Duodenal mucosa (tissue), 2 donors: ENCODE data around the gene ZNF862.

Experiments
- H3K27ac ChIP-seq: one replicate; pipeline ENCODE4 v1.7.0; 2013; ENCODE audit warnings: low read depth, low read length
- H3K27me3 ChIP-seq, 2 donors: one replicate each; pipeline ENCODE4 v1.7.0; 2013; ENCODE audit warnings: low read length in 2 of 2, control low read depth in 1 of 2; ENCODE audit not compliant: insufficient read depth in 2 of 2, control insufficient read depth in 1 of 2
- H3K36me3 ChIP-seq, 2 donors: one replicate each; pipeline ENCODE4 v1.7.0; 2013; ENCODE audit warnings: low read length in 2 of 2, control low read depth in 1 of 2; ENCODE audit not compliant: insufficient read depth in 2 of 2, control insufficient read depth in 1 of 2
- H3K4me1 ChIP-seq, 2 donors: one replicate each; pipeline ENCODE4 v1.7.0; 2013; ENCODE audit warnings: low read length in 2 of 2, control low read depth in 1 of 2; ENCODE audit not compliant: insufficient read depth in 2 of 2, control insufficient read depth in 1 of 2
- H3K4me3 ChIP-seq, 2 donors: one replicate each; pipeline ENCODE4 v1.7.0; 2013; ENCODE audit warnings: low read length in 2 of 2, low read depth in 1 of 2
- H3K9ac ChIP-seq, 2 donors: one replicate each; pipeline ENCODE4 v1.7.0; 2013; ENCODE audit warnings: low read length in 2 of 2, low read depth in 1 of 2
- H3K9me3 ChIP-seq, 2 donors: one replicate each; pipeline ENCODE4 v1.7.0; 2013; ENCODE audit warnings: low read length in 2 of 2, control low read depth in 1 of 2; ENCODE audit not compliant: control insufficient read depth in 1 of 2

The ZNF862 gene

GRCh38 chr7:149830997-149831740 lies 7.0 kb upstream of the ZNF862 start:
- no peaks in the 10 kb centered on the region for H3K36me3 ChIP-seq
- H3K27me3 ChIP-seq = peaks cover 0 to 3% of the 10 kb centered on the region in 2 donors
- no peaks in the 10 kb centered on the region for H3K9me3 ChIP-seq
- H3K4me1 ChIP-seq = no peaks in the 10 kb centered on the region
- no peak overlapping the region for H3K27ac ChIP-seq
- no peak overlapping the region for H3K4me3 ChIP-seq
- H3K9ac ChIP-seq = no peak overlapping the region

GRCh38 chr7:149831741-149832219 lies 6.4 kb upstream of the ZNF862 start:
- peaks cover 0 to 3% of the 10 kb centered on the region in 2 donors for H3K27me3 ChIP-seq
- H3K4me3 ChIP-seq = no peak overlapping the region
- H3K36me3 ChIP-seq = no peaks in the 10 kb centered on the region
- no peak overlapping the region for H3K9ac ChIP-seq
- no peaks in the 10 kb centered on the region for H3K9me3 ChIP-seq
- H3K27ac ChIP-seq = no peak overlapping the region
- no peaks in the 10 kb centered on the region for H3K4me1 ChIP-seq

GRCh38 chr7:149832332-149833041 lies 5.7 kb upstream of the ZNF862 start:
- H3K27me3 ChIP-seq = peaks cover 0 to 3% of the 10 kb centered on the region in 2 donors
- H3K36me3 ChIP-seq = no peaks in the 10 kb centered on the region
- H3K27ac ChIP-seq = no peak overlapping the region
- no peak overlapping the region for H3K9ac ChIP-seq
- H3K9me3 ChIP-seq = no peaks in the 10 kb centered on the region
- no peaks in the 10 kb centered on the region for H3K4me1 ChIP-seq
- H3K4me3 ChIP-seq = no peak overlapping the region

DNA sequence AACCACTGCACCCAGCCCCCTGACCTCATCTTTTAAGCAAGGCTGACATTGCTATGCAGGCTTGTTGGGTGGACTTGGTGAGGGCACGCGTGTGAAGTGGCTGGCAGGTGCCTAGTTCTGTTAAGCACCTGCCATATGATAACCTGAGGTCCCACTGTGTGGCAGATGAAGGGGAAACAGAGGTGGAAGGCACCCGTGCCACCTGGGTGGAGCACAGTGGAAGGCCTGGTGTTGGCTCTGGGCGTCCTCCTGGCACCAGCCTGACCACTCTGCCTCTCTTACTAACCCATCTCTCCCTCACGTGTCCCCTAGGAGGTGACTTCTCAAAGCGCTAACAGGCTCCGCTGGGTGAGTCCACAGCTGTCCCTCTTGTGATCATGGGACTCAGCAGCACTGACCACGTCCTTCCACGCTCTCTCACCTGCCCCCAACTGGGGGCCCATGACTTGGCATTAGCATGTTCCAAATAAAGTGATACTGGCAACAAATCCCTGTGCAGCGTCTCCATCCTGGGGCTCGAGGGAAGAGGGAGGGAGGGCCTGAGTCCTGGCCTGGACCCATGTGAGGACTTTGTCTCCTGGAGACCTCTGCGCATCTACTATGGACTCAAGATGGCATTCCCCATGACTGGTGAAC lies 4.6 kb upstream of the ZNF862 start:
- Histone ChIP-seq H3K36me3 (no peaks in the 10 kb centered on the region), H3K9me3 (no peaks in the 10 kb centered on the region), H3K9ac (no peak overlapping the region), H3K27me3 (peaks cover 0 to 3% of the 10 kb centered on the region in 2 donors), H3K4me1 (peaks cover 3 to 4% of the 10 kb centered on the region in 2 donors), H3K4me3 (no peak overlapping the region), H3K27ac (no peak overlapping the region)

DNA sequence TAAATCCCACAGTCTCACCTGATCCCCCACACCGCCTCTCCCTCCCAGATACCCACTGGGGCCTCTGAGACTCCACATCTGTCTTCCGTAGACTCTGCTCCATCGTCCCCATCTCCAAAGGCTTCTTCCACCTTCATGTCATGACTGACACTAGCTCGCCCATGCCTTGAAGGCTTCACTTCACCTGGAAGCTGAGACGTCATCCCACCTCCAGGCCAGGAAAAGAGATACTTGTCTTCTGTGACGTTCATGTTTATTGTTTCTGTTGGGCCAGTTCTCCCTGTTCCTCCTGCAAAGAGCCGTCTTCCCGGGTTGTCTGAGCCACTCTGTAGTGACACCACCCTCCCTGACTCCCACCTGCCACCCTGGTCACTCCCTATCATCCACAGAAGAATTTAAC lies 3.6 kb upstream of the ZNF862 start:
- Histone ChIP-seq H3K36me3 (no peaks in the 10 kb centered on the region), H3K9ac (no peak overlapping the region), H3K9me3 (no peaks in the 10 kb centered on the region), H3K27ac (no peak overlapping the region), H3K4me1 (peaks cover 11% of the 10 kb centered on the region in 2 donors), H3K4me3 (no peak overlapping the region), H3K27me3 (peaks cover 0 to 3% of the 10 kb centered on the region in 2 donors)

- Histone ChIP-seq H3K27me3 (peaks cover 0 to 3% of the 10 kb centered on the region in 2 donors), H3K4me3 (no peak overlapping the region), H3K9ac (no peak overlapping the region), H3K27ac (no peak overlapping the region), H3K4me1 (peaks cover 11 to 12% of the 10 kb centered on the region in 2 donors), H3K9me3 (no peaks in the 10 kb centered on the region), H3K36me3 (no peaks in the 10 kb centered on the region)
These were observed 1.7 kb upstream of the ZNF862 start for GRCh38 chr7:149836434-149836833.

DNA sequence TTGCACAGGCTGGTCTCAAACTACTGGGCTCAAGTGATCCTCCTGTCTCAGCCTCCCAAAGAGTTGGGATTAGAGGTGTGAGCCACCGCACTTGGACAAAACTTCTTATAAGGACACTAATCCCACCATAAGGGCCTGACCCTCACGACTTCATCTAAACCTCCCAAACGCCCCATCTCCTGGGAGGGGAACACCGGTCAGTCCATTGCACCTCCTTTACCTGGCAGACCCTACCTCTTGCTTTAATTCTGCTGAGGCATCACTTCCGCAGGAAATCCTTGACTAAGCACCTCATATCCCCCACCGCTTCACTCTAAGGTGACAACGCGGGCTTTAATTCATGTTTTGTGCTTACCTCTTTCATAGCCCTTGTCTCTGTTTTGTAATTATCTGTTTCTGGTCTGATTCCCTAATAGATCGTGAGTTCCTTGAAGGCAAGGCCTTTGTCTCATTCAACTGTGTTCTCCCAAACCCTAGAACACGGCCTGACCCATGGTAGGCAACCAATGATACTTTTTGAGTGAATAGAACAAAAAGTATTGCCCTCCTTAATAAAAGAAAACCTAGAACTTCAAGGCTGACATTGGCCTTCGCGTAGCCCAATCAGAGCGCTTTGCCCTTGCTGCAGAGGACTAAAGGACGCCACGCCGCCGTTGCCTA lies 481 bp upstream of the ZNF862 start:
- no peaks in the 10 kb centered on the region for H3K36me3 ChIP-seq
- H3K9ac ChIP-seq = no peak overlapping the region
- peaks cover 11 to 12% of the 10 kb centered on the region in 2 donors for H3K4me1 ChIP-seq
- peaks cover 0 to 3% of the 10 kb centered on the region in 2 donors for H3K27me3 ChIP-seq
- peak overlapping the region in 1 of 2 donors; percentile 95 for H3K4me3 ChIP-seq
- no peak overlapping the region for H3K27ac ChIP-seq
- H3K9me3 ChIP-seq = no peaks in the 10 kb centered on the region

DNA sequence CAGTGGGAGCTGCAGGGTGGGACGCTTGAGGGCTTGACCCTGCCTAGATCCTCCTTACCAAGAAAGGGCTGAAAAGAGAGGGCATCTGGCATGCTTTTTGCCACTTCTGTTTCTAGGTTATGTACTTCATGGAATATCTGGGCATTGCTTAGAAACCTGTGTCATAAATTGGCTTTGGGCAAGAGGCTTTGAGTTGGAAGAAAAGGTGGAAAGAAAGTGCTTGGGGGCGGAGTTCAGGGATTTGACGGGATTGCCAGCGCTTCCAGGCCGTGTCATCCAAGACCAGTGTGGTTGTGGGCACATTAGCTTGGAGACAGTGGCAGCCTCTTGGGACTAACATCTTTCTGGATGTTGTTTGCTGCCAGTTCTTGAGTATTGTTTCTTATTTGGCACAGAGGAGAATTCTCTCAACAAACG lies 825 bp downstream of the ZNF862 start:
- H3K27ac ChIP-seq = no peak overlapping the region
- H3K4me3 ChIP-seq = peak overlapping the region; percentile 92 to 95
- no peaks in the 10 kb centered on the region for H3K27me3 ChIP-seq
- H3K9ac ChIP-seq = peak overlapping the region; percentile 83 to 87
- no peaks in the 10 kb centered on the region for H3K9me3 ChIP-seq
- no peaks in the 10 kb centered on the region for H3K36me3 ChIP-seq
- H3K4me1 ChIP-seq = peaks cover 11 to 12% of the 10 kb centered on the region in 2 donors

DNA sequence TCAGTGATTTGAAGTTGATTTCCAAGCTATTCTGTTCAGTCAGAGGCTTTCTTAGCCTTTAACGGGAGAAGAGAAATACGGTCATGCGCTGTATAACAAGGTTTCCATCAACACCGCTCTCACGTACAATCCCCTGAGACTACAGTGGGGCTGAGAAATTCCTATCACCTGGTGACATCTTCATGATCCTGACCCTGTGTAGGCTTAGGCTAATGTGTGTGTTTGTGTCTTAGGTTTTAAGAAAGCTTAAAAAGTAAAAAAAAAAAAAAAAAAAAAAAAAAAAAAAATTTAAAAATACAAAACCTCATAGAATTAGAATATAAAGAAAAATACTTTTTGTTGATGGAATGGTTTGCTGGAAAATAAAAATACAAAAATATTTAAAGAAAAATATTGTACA lies 1.8 kb downstream of the ZNF862 start:
- Histone ChIP-seq H3K9ac (no peak overlapping the region), H3K27ac (no peak overlapping the region), H3K27me3 (no peaks in the 10 kb centered on the region), H3K4me3 (no peak overlapping the region), H3K4me1 (peaks cover 11 to 12% of the 10 kb centered on the region in 2 donors), H3K36me3 (peaks cover 0 to under 1% of the 10 kb centered on the region in 2 donors), H3K9me3 (no peaks in the 10 kb centered on the region)
